Spleen (tissue), 7 donors: ENCODE measurements around the gene TTC34.

Experiments
- POLR2A ChIP-seq, 3 donors: fragments of 450-650 bp; IDR thresholded peaks; one replicate each; pipeline ENCODE4 v1.5.1; 2017; ENCODE audit warnings: antibody characterized with exemption in 3 of 3, mild to moderate bottlenecking in 1 of 3
- POLR2AphosphoS5 ChIP-seq, 3 donors: sonication (generic); formaldehyde crosslinking; IDR thresholded peaks; one replicate each; pipeline ENCODE4 v1.5.1; 2017; ENCODE audit warnings: antibody characterized with exemption in 3 of 3
- TF ChIP-seq, protein P1 (sequence below), 11 experiments: fragments of 200-600 bp in 7 of 11; fragments of 450-650 bp in 4 of 11; sonication (generic) in 4 of 11; IDR thresholded peaks in 8 of 11; conservative IDR thresholded peaks in 3 of 11; 1 replicate in 7 of 11; 2 replicates in 4 of 11; pipeline versions ENCODE4 v1.4.0 to v1.8.0; 2016 to 2021; ENCODE audit warnings: antibody characterized with exemption in 11 of 11, inconsistent platforms in 4 of 11, mild to moderate bottlenecking in 1 of 11
- donor health status: DM: no; HTN: no; CAD: no; lungs with moderate emphysema.
- donor health status: DM: no; HTN: no; CAD: no.
- donor health status: DM: no; HTN: no; CAD: no.

GRCh38 chr1:2814511-2815075 lies 13.1 kb upstream of the TTC34 start:
- TF ChIP-seq POLR2AphosphoS5 (IDR thresholded peaks at IDR 0.05) (no peak), POLR2A (IDR thresholded peaks at IDR 0.05) (no peak)
- TF ChIP-seq, protein P1, sequence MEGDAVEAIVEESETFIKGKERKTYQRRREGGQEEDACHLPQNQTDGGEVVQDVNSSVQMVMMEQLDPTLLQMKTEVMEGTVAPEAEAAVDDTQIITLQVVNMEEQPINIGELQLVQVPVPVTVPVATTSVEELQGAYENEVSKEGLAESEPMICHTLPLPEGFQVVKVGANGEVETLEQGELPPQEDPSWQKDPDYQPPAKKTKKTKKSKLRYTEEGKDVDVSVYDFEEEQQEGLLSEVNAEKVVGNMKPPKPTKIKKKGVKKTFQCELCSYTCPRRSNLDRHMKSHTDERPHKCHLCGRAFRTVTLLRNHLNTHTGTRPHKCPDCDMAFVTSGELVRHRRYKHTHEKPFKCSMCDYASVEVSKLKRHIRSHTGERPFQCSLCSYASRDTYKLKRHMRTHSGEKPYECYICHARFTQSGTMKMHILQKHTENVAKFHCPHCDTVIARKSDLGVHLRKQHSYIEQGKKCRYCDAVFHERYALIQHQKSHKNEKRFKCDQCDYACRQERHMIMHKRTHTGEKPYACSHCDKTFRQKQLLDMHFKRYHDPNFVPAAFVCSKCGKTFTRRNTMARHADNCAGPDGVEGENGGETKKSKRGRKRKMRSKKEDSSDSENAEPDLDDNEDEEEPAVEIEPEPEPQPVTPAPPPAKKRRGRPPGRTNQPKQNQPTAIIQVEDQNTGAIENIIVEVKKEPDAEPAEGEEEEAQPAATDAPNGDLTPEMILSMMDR (IDR thresholded peaks at IDR 0.05 in 8 of 11, conservative IDR thresholded peaks at IDR 0.05 in 3 of 11) = no peak
